HCT116 (cell line): Measurements from ENCODE around the gene CHID1. TPM values are rescaled to one million over a fixed set of nuclear protein-coding genes. Genes with fewer than 3 reads are reported as not detected.
A peak's percentile ranks its signal among the peaks of the same experiment; 100 is the strongest.

Experiments
- ATAC-seq: fragments of 200-7000 bp; cut with Tn5 transposase; 2 replicates; pipeline ENCODE4 v1.9.1; 2020; ENCODE audit warnings: mild to moderate bottlenecking, moderate library complexity
- BruUV-seq: library from RNA; stranded (reverse); fragments of 400-500 nt; replicated peaks from 2 replicates; lab custom pipeline; 2021; lab: Mats Ljungman, UMichigan
- CTCF ChIA-PET: fragments of 300-600 bp; sonication (Branson Sonifier 250); formaldehyde crosslinking; loops from one replicate; lab custom pipeline; 2021; ENCODE audit warnings: antibody characterized with exemption; lab: Charles Lee
- POLR2A ChIA-PET: fragments of 300-600, 350-600 bp; sonication (Branson Sonifier 250); formaldehyde crosslinking; loops from one replicate; lab custom pipeline; 2021; ENCODE audit warnings: antibody characterized with exemption; lab: Charles Lee
- RAD21 ChIA-PET, 2 experiments: fragments of 300-600 bp; sonication (Branson Sonifier 250); formaldehyde crosslinking; loops; one replicate each; lab custom pipeline; 2023; ENCODE audit warnings: low total read pairs in 2 of 2; ENCODE audit not compliant: uncharacterized antibody in 2 of 2, unreplicated experiment in 2 of 2, low non-redundant PET in 1 of 2; lab: Charles Lee
- DNase-seq: peaks from one replicate; pipeline ENCODE4 v3.0.0-alpha.2; 2010; ENCODE audit warnings: low read depth, low spot score
- H2AFZ ChIP-seq: fragments of 200-600 bp; shearing (Covaris generic), sonication (generic); 2 replicates; pipeline ENCODE4 v1.6.1; 2017; ENCODE audit warnings: low read depth, mixed run types, mixed read lengths, antibody characterized with exemption, low read length; ENCODE audit not compliant: poor library complexity, severe bottlenecking
- H3K27ac ChIP-seq: 2 replicates; pipeline ENCODE4 v1.5.1; 2012; ENCODE audit warnings: low read depth, low read length
- H3K27me3 ChIP-seq: fragments of 200-600 bp; sonication (generic); 2 replicates; pipeline ENCODE4 v1.6.1; 2016; ENCODE audit warnings: mixed run types, low read length, mixed read lengths; ENCODE audit not compliant: insufficient read depth
- H3K36me3 ChIP-seq, 2 experiments: fragments of 200-500 bp in 1 of 2; fragments of 200-600 bp in 1 of 2; sonication (Bioruptor generic) in 1 of 2; sonication (generic) in 1 of 2; 2 replicates each; pipeline versions ENCODE4 v1.5.1 to v1.6.1; 2014 to 2016; ENCODE audit warnings: low read length in 2 of 2, inconsistent platforms in 1 of 2, mixed read lengths in 1 of 2, mixed run types in 1 of 2; ENCODE audit not compliant: insufficient read depth in 2 of 2, control insufficient read depth in 1 of 2
- H3K4me1 ChIP-seq, 2 experiments: fragments of 200-600 bp in 1 of 2; sonication (generic) in 1 of 2; 2 replicates each; pipeline versions ENCODE4 v1.5.1 to v1.6.1; 2012 to 2017; ENCODE audit warnings: low read length in 2 of 2, inconsistent platforms in 1 of 2, mild to moderate bottlenecking in 1 of 2, mixed read lengths in 1 of 2, mixed run types in 1 of 2, moderate library complexity in 1 of 2; ENCODE audit not compliant: insufficient read depth in 2 of 2, control insufficient read depth in 1 of 2
- H3K4me2 ChIP-seq: fragments of 200-600 bp; sonication (generic); 2 replicates; pipeline ENCODE4 v1.6.1; 2017; ENCODE audit warnings: mixed run types, low read length, mixed read lengths
- H3K4me3 ChIP-seq, 2 experiments: fragments of 200-600 bp in 1 of 2; sonication (generic) in 1 of 2; replicated peaks in 1 of 2; 2 replicates each; pipeline ENCODE4 v1.5.1; 2011 to 2016; ENCODE audit warnings: low read length in 2 of 2, control low read depth in 1 of 2, low read depth in 1 of 2, mild to moderate bottlenecking in 1 of 2, mixed read lengths in 1 of 2, mixed run types in 1 of 2
- H3K79me2 ChIP-seq: fragments of 200-600 bp; sonication (generic); 2 replicates; pipeline ENCODE4 v1.6.1; 2017; ENCODE audit warnings: mild to moderate bottlenecking, mixed run types, low read length, moderate library complexity, mixed read lengths; ENCODE audit not compliant: insufficient read depth
- H3K9ac ChIP-seq: fragments of 200-600 bp; sonication (generic); 2 replicates; pipeline ENCODE4 v1.6.1; 2016; ENCODE audit warnings: low read length, mixed read lengths
- H3K9me2 ChIP-seq: fragments of 200-600 bp; sonication (generic), shearing (Covaris generic); 2 replicates; pipeline ENCODE4 v1.6.1; 2017; ENCODE audit warnings: mixed run types, mild to moderate bottlenecking, moderate library complexity; ENCODE audit not compliant: insufficient read depth
- H3K9me3 ChIP-seq, 2 experiments: fragments of 200-500 bp in 1 of 2; fragments of 200-600 bp in 1 of 2; sonication (Bioruptor generic) in 1 of 2; sonication (generic) in 1 of 2; 2 replicates each; pipeline ENCODE4 v1.6.1; 2014 to 2017; ENCODE audit warnings: low read length in 2 of 2, mixed read lengths in 2 of 2, inconsistent platforms in 1 of 2, low read depth in 1 of 2, mild to moderate bottlenecking in 1 of 2, mixed run types in 1 of 2, moderate library complexity in 1 of 2; ENCODE audit not compliant: control insufficient read depth in 1 of 2, insufficient read depth in 1 of 2
- H4K20me1 ChIP-seq: fragments of 200-600 bp; sonication (generic), shearing (Covaris generic); 2 replicates; pipeline ENCODE4 v1.6.1; 2017; ENCODE audit warnings: mixed run types, mild to moderate bottlenecking, moderate library complexity; ENCODE audit not compliant: insufficient read depth
- FOSL1 ChIP-seq: IDR thresholded peaks from 2 replicates; pipeline ENCODE4 v1.6.1; 2012; ENCODE audit warnings: low read depth
- POLR2A ChIP-seq: IDR thresholded peaks from 2 replicates; pipeline ENCODE4 v1.7.0; 2011; ENCODE audit warnings: borderline replicate concordance; ENCODE audit not compliant: insufficient read depth, insufficient read length; ENCODE audit errors: extremely low read depth
- POLR2AphosphoS5 ChIP-seq: IDR thresholded peaks from 2 replicates; pipeline ENCODE4 v1.6.1; 2011; ENCODE audit warnings: mild to moderate bottlenecking, low read depth, low read length, moderate library complexity
- SP1 ChIP-seq: IDR thresholded peaks from 2 replicates; pipeline ENCODE4 v1.6.1; 2012; ENCODE audit warnings: low read depth
- TCF7L2 ChIP-seq: IDR thresholded peaks from 2 replicates; pipeline ENCODE4 v1.7.0; 2011; ENCODE audit warnings: borderline replicate concordance, inconsistent platforms; ENCODE audit not compliant: insufficient read depth, insufficient read length; ENCODE audit errors: extremely low read depth
- YY1 ChIP-seq: IDR thresholded peaks from 2 replicates; pipeline ENCODE4 v1.6.1; 2011; ENCODE audit warnings: low read length, low read depth, moderate library complexity, mild to moderate bottlenecking; ENCODE audit not compliant: insufficient replicate concordance; ENCODE audit errors: extremely low read depth
- intact Hi-C: fragments of 100-400 bp; cut with micrococcal nuclease; formaldehyde crosslinking; loops from 2 replicates; pipeline ENCODE4 v1.10.0; 2022
- total RNA-seq: library from RNA; stranded (reverse); gene quantifications from one replicate; pipeline ENCODE4 v1.2.1, GENCODE V29; 2021; ENCODE audit not compliant: unreplicated experiment
- TF ChIP-seq, protein P1 (sequence below): IDR thresholded peaks from 2 replicates; pipeline ENCODE4 v1.6.1; 2012
- TF ChIP-seq, protein P2 (sequence below): IDR thresholded peaks from 2 replicates; pipeline ENCODE4 v1.6.1; 2011; ENCODE audit warnings: mild to moderate bottlenecking, low read length, moderate library complexity; ENCODE audit not compliant: insufficient replicate concordance; ENCODE audit errors: extremely low read depth

CHID1 gene
- total RNA-seq, 1 experiment from 2014 or later: 102 TPM

DNA sequence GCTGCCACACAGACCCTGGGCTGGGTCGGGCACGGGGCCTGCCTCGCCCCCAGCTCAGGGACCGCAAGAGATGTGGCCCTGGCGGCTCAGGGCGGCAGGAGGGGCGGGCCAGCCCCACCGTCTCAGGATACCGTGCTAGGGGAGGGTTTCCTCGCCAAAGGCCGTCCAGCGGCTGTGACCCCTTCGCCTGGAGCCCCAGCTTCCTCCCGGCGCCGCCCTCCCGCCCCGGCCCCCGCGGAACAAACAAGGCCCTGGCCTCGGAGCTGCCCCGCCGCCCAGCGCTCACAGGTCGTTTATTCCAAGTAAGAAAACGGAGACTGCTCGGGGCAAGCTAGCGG lies 14.5 kb upstream of the CHID1 start:
- H3K27me3 ChIP-seq: no peaks in the 10 kb centered on the region
- TF ChIP-seq, protein P1, sequence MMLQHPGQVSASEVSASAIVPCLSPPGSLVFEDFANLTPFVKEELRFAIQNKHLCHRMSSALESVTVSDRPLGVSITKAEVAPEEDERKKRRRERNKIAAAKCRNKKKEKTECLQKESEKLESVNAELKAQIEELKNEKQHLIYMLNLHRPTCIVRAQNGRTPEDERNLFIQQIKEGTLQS: no peak
- TF ChIP-seq, protein P2, sequence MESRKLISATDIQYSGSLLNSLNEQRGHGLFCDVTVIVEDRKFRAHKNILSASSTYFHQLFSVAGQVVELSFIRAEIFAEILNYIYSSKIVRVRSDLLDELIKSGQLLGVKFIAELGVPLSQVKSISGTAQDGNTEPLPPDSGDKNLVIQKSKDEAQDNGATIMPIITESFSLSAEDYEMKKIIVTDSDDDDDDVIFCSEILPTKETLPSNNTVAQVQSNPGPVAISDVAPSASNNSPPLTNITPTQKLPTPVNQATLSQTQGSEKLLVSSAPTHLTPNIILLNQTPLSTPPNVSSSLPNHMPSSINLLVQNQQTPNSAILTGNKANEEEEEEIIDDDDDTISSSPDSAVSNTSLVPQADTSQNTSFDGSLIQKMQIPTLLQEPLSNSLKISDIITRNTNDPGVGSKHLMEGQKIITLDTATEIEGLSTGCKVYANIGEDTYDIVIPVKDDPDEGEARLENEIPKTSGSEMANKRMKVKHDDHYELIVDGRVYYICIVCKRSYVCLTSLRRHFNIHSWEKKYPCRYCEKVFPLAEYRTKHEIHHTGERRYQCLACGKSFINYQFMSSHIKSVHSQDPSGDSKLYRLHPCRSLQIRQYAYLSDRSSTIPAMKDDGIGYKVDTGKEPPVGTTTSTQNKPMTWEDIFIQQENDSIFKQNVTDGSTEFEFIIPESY: no peak
- no peak for TF ChIP-seq SP1
- TF ChIP-seq POLR2A: no peak
- TF ChIP-seq POLR2AphosphoS5: no peak
- no peak for TF ChIP-seq TCF7L2
- TF ChIP-seq FOSL1: no peak
- TF ChIP-seq YY1: no peak
- TF ChIP-seq, all 23 proteins: peak for 0
- POLR2A ChIA-PET: no interaction called here
- Histone ChIP-seq H3K4me2 (peak overlapping the region; percentile 52), H3K4me1 (peaks cover 0 to 29% of the 10 kb centered on the region in 2 experiments; a peak in 2 of 4 replicates), H2AFZ (no peak overlapping the region), H3K79me2 (peaks cover 40% of the 10 kb centered on the region), H3K36me3 (peaks cover 5 to 17% of the 10 kb centered on the region in 2 experiments; a peak in 2 of 4 replicates), H3K9ac (no peak overlapping the region), H3K27ac (peak overlapping the region; percentile 77; the same call in 1 of the 2 replicates), H3K4me3 (peak overlapping the region in 1 of 2 experiments; percentile 25; a peak in 1 of 4 replicates), H4K20me1 (no peaks in the 10 kb centered on the region; the same call in 1 of the 2 replicates), H3K9me3 (no peaks in the 10 kb centered on the region), H3K9me2 (no peaks in the 10 kb centered on the region)
- intact Hi-C loops: loop anchor here (5.0 kb wide), 1 partner anchor 137 kb away; no protein-coding TSS in a partner anchor
- DNase-seq: no peak
- no TSS peak for BruUV-seq
- RAD21 ChIA-PET: no interaction called here
- CTCF ChIA-PET: interaction anchor here (0.6 to 1.4 kb wide), 4 partner anchors 9 to 126 kb away, joined by 3 to 7 read pairs (median 4); partner anchors contain the start of gene CHID1
- ATAC-seq: no peak
